ENCODE results near the gene PCDH10.

Gene PCDH10

DNA sequence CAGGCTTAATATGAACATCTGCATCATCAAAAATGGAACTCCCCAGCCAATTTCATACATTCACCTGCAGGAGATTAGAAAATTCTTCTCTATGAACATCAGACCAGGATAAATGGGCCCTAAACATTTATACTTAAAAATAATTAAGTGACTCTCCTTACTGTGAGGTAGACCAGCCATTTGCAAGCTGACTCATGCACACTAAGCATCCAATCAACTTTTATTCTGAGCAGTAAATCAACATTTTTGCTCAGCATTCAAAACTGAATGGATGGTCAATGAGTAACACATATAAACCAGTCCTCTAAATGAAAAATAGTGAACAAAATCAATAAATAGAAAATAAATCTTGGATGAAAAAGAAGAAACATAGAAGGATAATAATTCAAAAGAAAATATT lies 19.9 kb upstream of the PCDH10 start:
- no peak for TF ChIP-seq EZH2phosphoT487 (conservative IDR thresholded peaks at IDR 0.05; ENCODE audit: low read length)
- TF ChIP-seq, protein P1, sequence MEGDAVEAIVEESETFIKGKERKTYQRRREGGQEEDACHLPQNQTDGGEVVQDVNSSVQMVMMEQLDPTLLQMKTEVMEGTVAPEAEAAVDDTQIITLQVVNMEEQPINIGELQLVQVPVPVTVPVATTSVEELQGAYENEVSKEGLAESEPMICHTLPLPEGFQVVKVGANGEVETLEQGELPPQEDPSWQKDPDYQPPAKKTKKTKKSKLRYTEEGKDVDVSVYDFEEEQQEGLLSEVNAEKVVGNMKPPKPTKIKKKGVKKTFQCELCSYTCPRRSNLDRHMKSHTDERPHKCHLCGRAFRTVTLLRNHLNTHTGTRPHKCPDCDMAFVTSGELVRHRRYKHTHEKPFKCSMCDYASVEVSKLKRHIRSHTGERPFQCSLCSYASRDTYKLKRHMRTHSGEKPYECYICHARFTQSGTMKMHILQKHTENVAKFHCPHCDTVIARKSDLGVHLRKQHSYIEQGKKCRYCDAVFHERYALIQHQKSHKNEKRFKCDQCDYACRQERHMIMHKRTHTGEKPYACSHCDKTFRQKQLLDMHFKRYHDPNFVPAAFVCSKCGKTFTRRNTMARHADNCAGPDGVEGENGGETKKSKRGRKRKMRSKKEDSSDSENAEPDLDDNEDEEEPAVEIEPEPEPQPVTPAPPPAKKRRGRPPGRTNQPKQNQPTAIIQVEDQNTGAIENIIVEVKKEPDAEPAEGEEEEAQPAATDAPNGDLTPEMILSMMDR (IDR thresholded peaks at IDR 0.05; ENCODE audit: insufficient read depth, low read length, poor library complexity, severe bottlenecking): no peak
- Histone ChIP-seq H3K9ac (ENCODE audit: low read length) (no peak overlapping the region), H4K20me1 (ENCODE audit: low read depth, low read length) (no peaks in the 10 kb centered on the region), H3K9me3 (ENCODE audit: insufficient read depth, low read length) (no peaks in the 10 kb centered on the region), H3K27ac (ENCODE audit: low read depth, low read length) (no peak overlapping the region), H3K4me2 (ENCODE audit: low read depth, low read length, poor library complexity, severe bottlenecking) (no peak overlapping the region), H3K36me3 (ENCODE audit: low read length) (no peaks in the 10 kb centered on the region), H3K9me2 (replicated peaks; ENCODE audit: insufficient read depth, low read length) (no peaks in the 10 kb centered on the region), H2AFZ (ENCODE audit: low read depth, low read length, severe bottlenecking) (no peak overlapping the region), H3F3A (ENCODE audit: insufficient read depth) (no peaks in the 10 kb centered on the region), H3K4me3 (ENCODE audit: insufficient read depth, low read length, poor library complexity, severe bottlenecking) (no peak overlapping the region), H3K27me3 (ENCODE audit: low read length) (no peaks in the 10 kb centered on the region), H3K79me2 (ENCODE audit: insufficient read depth, low read length) (no peaks in the 10 kb centered on the region)

DNA sequence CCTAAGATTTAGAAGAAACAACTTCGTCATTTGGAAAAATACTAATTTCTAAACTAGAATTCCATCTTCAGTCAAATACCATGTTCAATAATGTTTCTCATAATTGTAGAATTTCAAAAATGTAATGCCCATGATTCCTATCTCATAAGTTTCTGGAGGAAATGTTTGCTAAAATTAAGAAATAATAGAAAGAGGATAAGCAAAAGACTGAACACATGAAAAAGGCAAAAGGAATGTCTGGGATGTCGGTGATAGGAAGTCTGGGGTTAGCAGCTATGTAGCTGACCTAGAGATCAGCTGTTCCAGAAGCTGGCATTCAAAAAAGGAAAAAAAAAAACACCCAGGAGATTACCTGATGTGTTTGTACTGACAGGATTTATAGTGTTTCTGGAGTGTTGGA lies 18.9 kb upstream of the PCDH10 start:
- H3K36me3 ChIP-seq (ENCODE audit: low read length): no peaks in the 10 kb centered on the region
- no peaks in the 10 kb centered on the region for H3F3A ChIP-seq (ENCODE audit: insufficient read depth)
- H3K27me3 ChIP-seq (ENCODE audit: low read length): no peaks in the 10 kb centered on the region
- H3K4me2 ChIP-seq (ENCODE audit: low read depth, low read length, poor library complexity, severe bottlenecking): no peak overlapping the region
- H4K20me1 ChIP-seq (ENCODE audit: low read depth, low read length): no peaks in the 10 kb centered on the region
- H3K27ac ChIP-seq (ENCODE audit: low read depth, low read length): no peak overlapping the region
- no peak overlapping the region for H3K4me3 ChIP-seq (ENCODE audit: insufficient read depth, low read length, poor library complexity, severe bottlenecking)
- no peak overlapping the region for H2AFZ ChIP-seq (ENCODE audit: low read depth, low read length, severe bottlenecking)
- TF ChIP-seq, protein P1 (IDR thresholded peaks at IDR 0.05; ENCODE audit: insufficient read depth, low read length, poor library complexity, severe bottlenecking): no peak
- no peak for TF ChIP-seq EZH2phosphoT487 (conservative IDR thresholded peaks at IDR 0.05; ENCODE audit: low read length)
- no peak overlapping the region for H3K9ac ChIP-seq (ENCODE audit: low read length)
- H3K79me2 ChIP-seq (ENCODE audit: insufficient read depth, low read length): no peaks in the 10 kb centered on the region
- H3K9me3 ChIP-seq (ENCODE audit: insufficient read depth, low read length): no peaks in the 10 kb centered on the region
- no peaks in the 10 kb centered on the region for H3K9me2 ChIP-seq (replicated peaks; ENCODE audit: insufficient read depth, low read length)

DNA sequence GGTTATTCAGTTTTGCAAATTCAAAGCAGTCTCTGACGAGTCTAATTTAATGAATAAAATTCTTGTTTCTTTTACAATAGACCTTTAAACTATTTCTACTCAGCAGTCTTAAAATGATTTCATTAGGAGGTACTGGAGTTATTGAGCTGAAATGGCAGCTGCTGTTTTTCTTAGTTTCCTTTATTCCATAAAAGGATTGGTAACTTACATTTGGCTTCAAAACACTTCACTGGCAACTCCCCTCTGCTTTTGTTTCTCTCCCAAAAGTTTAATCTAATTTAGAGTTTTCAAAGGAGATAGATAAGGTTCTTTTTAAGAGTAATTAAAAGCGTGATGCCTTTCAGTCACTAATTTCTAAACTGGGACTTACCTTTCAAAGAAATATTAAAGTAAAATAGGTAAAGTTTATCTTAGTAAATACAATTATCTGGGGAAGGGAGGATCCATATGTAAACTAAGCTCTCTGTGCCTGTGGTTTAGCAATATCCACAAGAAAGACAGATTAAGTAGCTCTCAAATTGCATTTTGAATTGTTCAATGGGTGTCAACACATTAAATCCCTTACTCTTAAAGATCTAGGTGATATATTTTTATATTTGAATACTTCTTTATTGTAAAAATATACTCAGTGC lies 17.1 kb upstream of the PCDH10 start:
- no peaks in the 10 kb centered on the region for H4K20me1 ChIP-seq (ENCODE audit: low read depth, low read length)
- no peak overlapping the region for H3K27ac ChIP-seq (ENCODE audit: low read depth, low read length)
- H3K79me2 ChIP-seq (ENCODE audit: insufficient read depth, low read length): no peaks in the 10 kb centered on the region
- no peak overlapping the region for H3K4me2 ChIP-seq (ENCODE audit: low read depth, low read length, poor library complexity, severe bottlenecking)
- no peaks in the 10 kb centered on the region for H3K36me3 ChIP-seq (ENCODE audit: low read length)
- no peaks in the 10 kb centered on the region for H3K9me3 ChIP-seq (ENCODE audit: insufficient read depth, low read length)
- TF ChIP-seq EZH2phosphoT487 (conservative IDR thresholded peaks at IDR 0.05; ENCODE audit: low read length): no peak
- TF ChIP-seq, protein P1 (IDR thresholded peaks at IDR 0.05; ENCODE audit: insufficient read depth, low read length, poor library complexity, severe bottlenecking): no peak
- no peak overlapping the region for H3K9ac ChIP-seq (ENCODE audit: low read length)
- H3K4me3 ChIP-seq (ENCODE audit: insufficient read depth, low read length, poor library complexity, severe bottlenecking): no peak overlapping the region
- peak overlapping the region; percentile 54 for H2AFZ ChIP-seq (ENCODE audit: low read depth, low read length, severe bottlenecking)
- no peaks in the 10 kb centered on the region for H3K9me2 ChIP-seq (replicated peaks; ENCODE audit: insufficient read depth, low read length)
- H3F3A ChIP-seq (ENCODE audit: insufficient read depth): no peaks in the 10 kb centered on the region
- H3K27me3 ChIP-seq (ENCODE audit: low read length): no peaks in the 10 kb centered on the region

All from SU-DHL-6 (cell line).